GM23338 (cell line): ENCODE measurements around the gene ETV5. TPM values are rescaled to one million over a fixed set of nuclear protein-coding genes. Genes with fewer than 3 reads are reported as not detected.

ENCODE experiments used
- ATAC-seq: fragments of 200-7000 bp; cut with Tn5 transposase; 3 replicates; pipeline ENCODE4 v1.9.1; 2020
- DNase-seq: peaks from one replicate; pipeline ENCODE4 v3.0.0-alpha.2; 2015; ENCODE audit warnings: low spot score
- H2AFZ ChIP-seq: fragments of 200-600 bp; sonication (generic); 2 replicates; pipeline ENCODE4 v1.8.0; 2016; ENCODE audit warnings: antibody characterized with exemption, mild to moderate bottlenecking, moderate library complexity
- H3F3A ChIP-seq: fragments of 200-600 bp; sonication (generic); replicated peaks from 2 replicates; pipeline ENCODE4 v1.8.0; 2017; ENCODE audit warnings: antibody characterized with exemption, mixed run types, low read depth
- H3K27ac ChIP-seq: fragments of 200-600 bp; sonication (generic); 2 replicates; pipeline ENCODE4 v1.6.1; 2016; ENCODE audit warnings: low read depth
- H3K27me3 ChIP-seq: fragments of 200-600 bp; sonication (generic); 2 replicates; pipeline ENCODE4 v1.8.0; 2016; ENCODE audit warnings: mild to moderate bottlenecking, mixed run types, moderate library complexity; ENCODE audit not compliant: insufficient read depth
- H3K36me3 ChIP-seq: fragments of 200-600 bp; sonication (generic); 2 replicates; pipeline ENCODE4 v1.8.0; 2016; ENCODE audit warnings: mild to moderate bottlenecking; ENCODE audit not compliant: insufficient read depth
- H3K4me1 ChIP-seq: fragments of 200-600 bp; sonication (generic); 2 replicates; pipeline ENCODE4 v1.8.0; 2016; ENCODE audit warnings: mild to moderate bottlenecking, moderate library complexity; ENCODE audit not compliant: insufficient read depth
- H3K4me2 ChIP-seq: fragments of 200-600 bp; sonication (generic); 2 replicates; pipeline ENCODE4 v1.7.1; 2017; ENCODE audit warnings: mixed run types
- H3K4me3 ChIP-seq: fragments of 200-600 bp; sonication (generic); 2 replicates; pipeline ENCODE4 v1.6.1; 2016; ENCODE audit warnings: mixed run types
- H3K79me2 ChIP-seq: fragments of 200-600 bp; sonication (generic); replicated peaks from 2 replicates; pipeline ENCODE4 v1.8.0; 2017; ENCODE audit warnings: mild to moderate bottlenecking; ENCODE audit not compliant: insufficient read depth
- H3K9me2 ChIP-seq: fragments of 200-600 bp; sonication (generic); 2 replicates; pipeline ENCODE4 v1.8.0; 2017; ENCODE audit not compliant: insufficient read depth
- H4K20me1 ChIP-seq: fragments of 200-600 bp; sonication (generic); replicated peaks from 2 replicates; pipeline ENCODE4 v1.8.0; 2017; ENCODE audit warnings: mild to moderate bottlenecking; ENCODE audit not compliant: insufficient read depth
- H3K27ac Mint-ChIP-seq: 2 replicates; pipeline ENCODE4 v1.8.0; 2020; ENCODE audit warnings: inconsistent platforms, mild to moderate bottlenecking, moderate library complexity, mixed read lengths
- H3K27me3 Mint-ChIP-seq: 3 replicates; pipeline ENCODE4 v1.8.0; 2022; ENCODE audit warnings: low read depth, mild to moderate bottlenecking, moderate library complexity, mixed read lengths, inconsistent platforms; ENCODE audit not compliant: insufficient read depth, poor library complexity
- H3K36me3 Mint-ChIP-seq: 3 replicates; pipeline ENCODE4 v1.8.0; 2021; ENCODE audit warnings: low read depth, mild to moderate bottlenecking, inconsistent platforms, moderate library complexity, mixed read lengths
- H3K4me1 Mint-ChIP-seq: 3 replicates; pipeline ENCODE4 v1.8.0; 2020; ENCODE audit warnings: mild to moderate bottlenecking, inconsistent platforms, mixed read lengths
- H3K4me3 Mint-ChIP-seq: 3 replicates; pipeline ENCODE4 v1.8.0; 2021; ENCODE audit warnings: moderate library complexity, mild to moderate bottlenecking, inconsistent platforms, mixed read lengths
- H3K9me3 Mint-ChIP-seq: 3 replicates; pipeline ENCODE4 v1.8.0; 2020; ENCODE audit warnings: moderate library complexity, mild to moderate bottlenecking, inconsistent platforms, mixed read lengths
- POLR2AphosphoS5 ChIP-seq: IDR thresholded peaks from 2 replicates; pipeline ENCODE4 v1.6.1; 2016; ENCODE audit warnings: antibody characterized with exemption, low read depth
- STAT1 ChIP-seq: IDR thresholded peaks from one replicate; pipeline ENCODE4 v1.6.1; 2016; ENCODE audit warnings: antibody characterized with exemption; ENCODE audit not compliant: unreplicated experiment
- ZNF114 ChIP-seq: fragments of 250-450 bp; sonication (Bioruptor Pico); IDR thresholded peaks from 2 replicates; pipeline ENCODE4 v1.5.0; 2020; ENCODE audit warnings: mild to moderate bottlenecking, moderate library complexity
- ZNF331 ChIP-seq: fragments of 250-450 bp; sonication (Bioruptor Pico); IDR thresholded peaks from 2 replicates; pipeline ENCODE4 v1.5.0; 2020; ENCODE audit warnings: low read depth, mild to moderate bottlenecking, moderate library complexity
- polyA plus RNA-seq: library from polyadenylated mRNA; unstranded; fragments of >200 nt; fragmentation: Nextera tagmentation; extraction: Ambion mirVana; gene quantifications from 2 replicates; pipeline ENCODE4 v1.2.1, GENCODE V29; 2016
- total RNA-seq: library from RNA; depleted of rRNA; stranded (reverse); fragments of >200 nt; shearing (Covaris generic); gene quantifications from 2 replicates; pipeline ENCODE4 v1.2.3, GENCODE V29; 2014
- TF ChIP-seq, protein P1 (sequence below): IDR thresholded peaks from one replicate; pipeline ENCODE4 v1.6.1; 2018; ENCODE audit warnings: antibody characterized with exemption; ENCODE audit not compliant: unreplicated experiment
- TF ChIP-seq, protein P2 (sequence below), 2 experiments: fragments of 200-600 bp in 1 of 2; sonication (generic) in 1 of 2; conservative IDR thresholded peaks; 2 replicates each; pipeline versions ENCODE4 v1.5.1 to v1.6.1; 2016 to 2017; ENCODE audit warnings: antibody characterized with exemption in 2 of 2, low read depth in 2 of 2, mild to moderate bottlenecking in 2 of 2, moderate library complexity in 1 of 2
- TF ChIP-seq, protein P3 (sequence below): fragments of 250-450 bp; sonication (Bioruptor Pico); IDR thresholded peaks from 2 replicates; pipeline ENCODE4 v1.5.0; 2020; ENCODE audit warnings: mild to moderate bottlenecking, moderate library complexity
- TF ChIP-seq, protein P4 (sequence below): IDR thresholded peaks from 2 replicates; pipeline ENCODE4 v1.6.1; 2016; ENCODE audit warnings: antibody characterized with exemption

The ETV5 gene
- total and polyA plus RNA-seq, 2 experiments from 2014 or later: 33.5 to 57.1 TPM

DNA sequence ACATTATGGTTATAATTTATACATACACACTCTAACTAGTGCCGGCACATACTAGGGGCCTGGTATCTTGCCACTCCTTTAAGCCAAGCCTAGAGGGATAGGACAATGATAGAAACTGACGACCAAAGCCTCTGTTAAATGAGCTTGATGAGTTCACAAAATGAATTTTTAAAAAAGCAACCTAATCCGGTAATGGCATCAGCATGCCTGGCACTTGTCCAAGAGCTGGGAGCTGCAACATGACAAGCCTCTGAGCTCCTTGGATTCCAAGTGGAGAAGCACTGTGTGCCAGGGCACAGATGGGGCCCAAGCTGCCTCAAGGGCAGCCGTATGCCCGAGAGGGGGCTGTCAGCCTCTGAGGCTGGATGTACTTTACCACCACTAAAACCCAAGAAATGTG is 9.7 kb downstream of the ETV5 start:
- peaks cover 72% of the 10 kb centered on the region for H3K4me1 Mint-ChIP-seq

DNA sequence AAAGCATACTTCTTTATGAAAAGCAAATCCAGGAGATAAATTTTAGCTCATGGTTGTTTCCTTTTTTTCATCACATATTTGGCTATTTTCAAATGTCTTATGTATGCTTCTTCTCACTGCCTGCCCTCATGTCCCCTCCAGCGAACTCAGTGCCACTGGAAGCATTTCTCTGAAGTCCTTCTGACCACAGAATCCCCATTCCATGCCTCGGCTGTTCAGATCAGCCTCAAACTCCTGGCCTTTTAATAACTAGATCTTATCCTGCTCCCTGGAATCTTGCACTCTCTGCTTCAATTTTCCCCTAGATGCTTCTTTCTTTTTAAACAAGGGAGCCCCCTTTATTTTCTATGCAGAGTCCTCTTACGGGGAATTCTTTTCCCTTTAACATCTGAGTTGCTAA is 10.1 kb downstream of the ETV5 start:
- Histone ChIP-seq H2AFZ (no peak overlapping the region), H3K36me3 (peaks cover 5% of the 10 kb centered on the region; the same call in 1 of the 2 replicates), H3K9me2 (no peaks in the 10 kb centered on the region), H3K4me3 (peak overlapping the region; percentile 62), H3K27ac (peak overlapping the region; percentile 78; the same call in 1 of the 2 replicates), H3F3A (peaks cover 10% of the 10 kb centered on the region), H3K4me1 (peaks cover 68% of the 10 kb centered on the region), H3K4me2 (peak overlapping the region; percentile 82), H3K79me2 (peaks cover 4% of the 10 kb centered on the region), H4K20me1 (peaks cover 7% of the 10 kb centered on the region; the same call in 1 of the 2 replicates), H3K27me3 (no peaks in the 10 kb centered on the region)
- Mint-ChIP-seq H3K27me3 (peaks cover 9% of the 10 kb centered on the region), H3K4me3 (peak overlapping the region; percentile 80), H3K36me3 (peaks cover 29% of the 10 kb centered on the region), H3K9me3 (no peaks in the 10 kb centered on the region), H3K4me1 (peaks cover 72% of the 10 kb centered on the region), H3K27ac (no peak overlapping the region)
- no peak for DNase-seq
- no peak for ATAC-seq
- TF ChIP-seq POLR2AphosphoS5: no peak
- no peak for TF ChIP-seq ZNF331 (CRISPR knock-in tag)
- TF ChIP-seq, protein P1, sequence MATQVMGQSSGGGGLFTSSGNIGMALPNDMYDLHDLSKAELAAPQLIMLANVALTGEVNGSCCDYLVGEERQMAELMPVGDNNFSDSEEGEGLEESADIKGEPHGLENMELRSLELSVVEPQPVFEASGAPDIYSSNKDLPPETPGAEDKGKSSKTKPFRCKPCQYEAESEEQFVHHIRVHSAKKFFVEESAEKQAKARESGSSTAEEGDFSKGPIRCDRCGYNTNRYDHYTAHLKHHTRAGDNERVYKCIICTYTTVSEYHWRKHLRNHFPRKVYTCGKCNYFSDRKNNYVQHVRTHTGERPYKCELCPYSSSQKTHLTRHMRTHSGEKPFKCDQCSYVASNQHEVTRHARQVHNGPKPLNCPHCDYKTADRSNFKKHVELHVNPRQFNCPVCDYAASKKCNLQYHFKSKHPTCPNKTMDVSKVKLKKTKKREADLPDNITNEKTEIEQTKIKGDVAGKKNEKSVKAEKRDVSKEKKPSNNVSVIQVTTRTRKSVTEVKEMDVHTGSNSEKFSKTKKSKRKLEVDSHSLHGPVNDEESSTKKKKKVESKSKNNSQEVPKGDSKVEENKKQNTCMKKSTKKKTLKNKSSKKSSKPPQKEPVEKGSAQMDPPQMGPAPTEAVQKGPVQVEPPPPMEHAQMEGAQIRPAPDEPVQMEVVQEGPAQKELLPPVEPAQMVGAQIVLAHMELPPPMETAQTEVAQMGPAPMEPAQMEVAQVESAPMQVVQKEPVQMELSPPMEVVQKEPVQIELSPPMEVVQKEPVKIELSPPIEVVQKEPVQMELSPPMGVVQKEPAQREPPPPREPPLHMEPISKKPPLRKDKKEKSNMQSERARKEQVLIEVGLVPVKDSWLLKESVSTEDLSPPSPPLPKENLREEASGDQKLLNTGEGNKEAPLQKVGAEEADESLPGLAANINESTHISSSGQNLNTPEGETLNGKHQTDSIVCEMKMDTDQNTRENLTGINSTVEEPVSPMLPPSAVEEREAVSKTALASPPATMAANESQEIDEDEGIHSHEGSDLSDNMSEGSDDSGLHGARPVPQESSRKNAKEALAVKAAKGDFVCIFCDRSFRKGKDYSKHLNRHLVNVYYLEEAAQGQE: no peak
- TF ChIP-seq, protein P2, sequence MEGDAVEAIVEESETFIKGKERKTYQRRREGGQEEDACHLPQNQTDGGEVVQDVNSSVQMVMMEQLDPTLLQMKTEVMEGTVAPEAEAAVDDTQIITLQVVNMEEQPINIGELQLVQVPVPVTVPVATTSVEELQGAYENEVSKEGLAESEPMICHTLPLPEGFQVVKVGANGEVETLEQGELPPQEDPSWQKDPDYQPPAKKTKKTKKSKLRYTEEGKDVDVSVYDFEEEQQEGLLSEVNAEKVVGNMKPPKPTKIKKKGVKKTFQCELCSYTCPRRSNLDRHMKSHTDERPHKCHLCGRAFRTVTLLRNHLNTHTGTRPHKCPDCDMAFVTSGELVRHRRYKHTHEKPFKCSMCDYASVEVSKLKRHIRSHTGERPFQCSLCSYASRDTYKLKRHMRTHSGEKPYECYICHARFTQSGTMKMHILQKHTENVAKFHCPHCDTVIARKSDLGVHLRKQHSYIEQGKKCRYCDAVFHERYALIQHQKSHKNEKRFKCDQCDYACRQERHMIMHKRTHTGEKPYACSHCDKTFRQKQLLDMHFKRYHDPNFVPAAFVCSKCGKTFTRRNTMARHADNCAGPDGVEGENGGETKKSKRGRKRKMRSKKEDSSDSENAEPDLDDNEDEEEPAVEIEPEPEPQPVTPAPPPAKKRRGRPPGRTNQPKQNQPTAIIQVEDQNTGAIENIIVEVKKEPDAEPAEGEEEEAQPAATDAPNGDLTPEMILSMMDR (conservative IDR thresholded peaks at IDR 0.05; ENCODE audit: low read depth in 2 of 2): no peak
- TF ChIP-seq, protein P3, sequence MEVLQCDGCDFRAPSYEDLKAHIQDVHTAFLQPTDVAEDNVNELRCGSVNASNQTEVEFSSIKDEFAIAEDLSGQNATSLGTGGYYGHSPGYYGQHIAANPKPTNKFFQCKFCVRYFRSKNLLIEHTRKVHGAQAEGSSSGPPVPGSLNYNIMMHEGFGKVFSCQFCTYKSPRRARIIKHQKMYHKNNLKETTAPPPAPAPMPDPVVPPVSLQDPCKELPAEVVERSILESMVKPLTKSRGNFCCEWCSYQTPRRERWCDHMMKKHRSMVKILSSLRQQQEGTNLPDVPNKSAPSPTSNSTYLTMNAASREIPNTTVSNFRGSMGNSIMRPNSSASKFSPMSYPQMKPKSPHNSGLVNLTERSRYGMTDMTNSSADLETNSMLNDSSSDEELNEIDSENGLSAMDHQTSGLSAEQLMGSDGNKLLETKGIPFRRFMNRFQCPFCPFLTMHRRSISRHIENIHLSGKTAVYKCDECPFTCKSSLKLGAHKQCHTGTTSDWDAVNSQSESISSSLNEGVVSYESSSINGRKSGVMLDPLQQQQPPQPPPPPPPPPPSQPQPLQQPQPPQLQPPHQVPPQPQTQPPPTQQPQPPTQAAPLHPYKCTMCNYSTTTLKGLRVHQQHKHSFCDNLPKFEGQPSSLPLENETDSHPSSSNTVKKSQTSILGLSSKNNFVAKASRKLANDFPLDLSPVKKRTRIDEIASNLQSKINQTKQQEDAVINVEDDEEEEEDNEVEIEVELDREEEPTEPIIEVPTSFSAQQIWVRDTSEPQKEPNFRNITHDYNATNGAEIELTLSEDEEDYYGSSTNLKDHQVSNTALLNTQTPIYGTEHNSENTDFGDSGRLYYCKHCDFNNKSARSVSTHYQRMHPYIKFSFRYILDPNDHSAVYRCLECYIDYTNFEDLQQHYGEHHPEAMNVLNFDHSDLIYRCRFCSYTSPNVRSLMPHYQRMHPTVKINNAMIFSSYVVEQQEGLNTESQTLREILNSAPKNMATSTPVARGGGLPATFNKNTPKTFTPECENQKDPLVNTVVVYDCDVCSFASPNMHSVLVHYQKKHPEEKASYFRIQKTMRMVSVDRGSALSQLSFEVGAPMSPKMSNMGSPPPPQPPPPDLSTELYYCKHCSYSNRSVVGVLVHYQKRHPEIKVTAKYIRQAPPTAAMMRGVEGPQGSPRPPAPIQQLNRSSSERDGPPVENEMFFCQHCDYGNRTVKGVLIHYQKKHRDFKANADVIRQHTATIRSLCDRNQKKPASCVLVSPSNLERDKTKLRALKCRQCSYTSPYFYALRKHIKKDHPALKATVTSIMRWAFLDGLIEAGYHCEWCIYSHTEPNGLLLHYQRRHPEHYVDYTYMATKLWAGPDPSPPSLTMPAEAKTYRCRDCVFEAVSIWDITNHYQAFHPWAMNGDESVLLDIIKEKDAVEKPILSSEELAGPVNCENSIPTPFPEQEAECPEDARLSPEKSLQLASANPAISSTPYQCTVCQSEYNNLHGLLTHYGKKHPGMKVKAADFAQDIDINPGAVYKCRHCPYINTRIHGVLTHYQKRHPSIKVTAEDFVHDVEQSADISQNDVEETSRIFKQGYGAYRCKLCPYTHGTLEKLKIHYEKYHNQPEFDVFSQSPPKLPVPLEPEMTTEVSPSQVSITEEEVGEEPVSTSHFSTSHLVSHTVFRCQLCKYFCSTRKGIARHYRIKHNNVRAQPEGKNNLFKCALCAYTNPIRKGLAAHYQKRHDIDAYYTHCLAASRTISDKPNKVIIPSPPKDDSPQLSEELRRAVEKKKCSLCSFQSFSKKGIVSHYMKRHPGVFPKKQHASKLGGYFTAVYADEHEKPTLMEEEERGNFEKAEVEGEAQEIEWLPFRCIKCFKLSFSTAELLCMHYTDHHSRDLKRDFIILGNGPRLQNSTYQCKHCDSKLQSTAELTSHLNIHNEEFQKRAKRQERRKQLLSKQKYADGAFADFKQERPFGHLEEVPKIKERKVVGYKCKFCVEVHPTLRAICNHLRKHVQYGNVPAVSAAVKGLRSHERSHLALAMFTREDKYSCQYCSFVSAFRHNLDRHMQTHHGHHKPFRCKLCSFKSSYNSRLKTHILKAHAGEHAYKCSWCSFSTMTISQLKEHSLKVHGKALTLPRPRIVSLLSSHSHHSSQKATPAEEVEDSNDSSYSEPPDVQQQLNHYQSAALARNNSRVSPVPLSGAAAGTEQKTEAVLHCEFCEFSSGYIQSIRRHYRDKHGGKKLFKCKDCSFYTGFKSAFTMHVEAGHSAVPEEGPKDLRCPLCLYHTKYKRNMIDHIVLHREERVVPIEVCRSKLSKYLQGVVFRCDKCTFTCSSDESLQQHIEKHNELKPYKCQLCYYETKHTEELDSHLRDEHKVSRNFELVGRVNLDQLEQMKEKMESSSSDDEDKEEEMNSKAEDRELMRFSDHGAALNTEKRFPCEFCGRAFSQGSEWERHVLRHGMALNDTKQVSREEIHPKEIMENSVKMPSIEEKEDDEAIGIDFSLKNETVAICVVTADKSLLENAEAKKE (CRISPR knock-in tag): no peak
- TF ChIP-seq STAT1: no peak
- TF ChIP-seq ZNF114 (CRISPR knock-in tag): no peak

More for the DNA sequence above, 9.7 kb downstream of the ETV5 start:
- Histone ChIP-seq H3K27ac (no peak overlapping the region), H3K4me3 (peak overlapping the region; percentile 62; the same call in 1 of the 2 replicates), H3K27me3 (no peaks in the 10 kb centered on the region), H3K9me2 (no peaks in the 10 kb centered on the region), H3F3A (peaks cover 10% of the 10 kb centered on the region), H2AFZ (no peak overlapping the region), H3K79me2 (peaks cover 4% of the 10 kb centered on the region), H4K20me1 (peaks cover 7% of the 10 kb centered on the region; the same call in 1 of the 2 replicates), H3K4me1 (peaks cover 68% of the 10 kb centered on the region), H3K36me3 (peaks cover 5% of the 10 kb centered on the region; the same call in 1 of the 2 replicates), H3K4me2 (peak overlapping the region; percentile 82; the same call in 1 of the 2 replicates)
- DNase-seq (no peak), ATAC-seq (no peak)
- Mint-ChIP-seq H3K4me3 (peak overlapping the region; percentile 80), H3K36me3 (peaks cover 30% of the 10 kb centered on the region), H3K9me3 (no peaks in the 10 kb centered on the region), H3K27me3 (peaks cover 9% of the 10 kb centered on the region), H3K27ac (no peak overlapping the region)
- no peak for TF ChIP-seq STAT1
- TF ChIP-seq, protein P4, sequence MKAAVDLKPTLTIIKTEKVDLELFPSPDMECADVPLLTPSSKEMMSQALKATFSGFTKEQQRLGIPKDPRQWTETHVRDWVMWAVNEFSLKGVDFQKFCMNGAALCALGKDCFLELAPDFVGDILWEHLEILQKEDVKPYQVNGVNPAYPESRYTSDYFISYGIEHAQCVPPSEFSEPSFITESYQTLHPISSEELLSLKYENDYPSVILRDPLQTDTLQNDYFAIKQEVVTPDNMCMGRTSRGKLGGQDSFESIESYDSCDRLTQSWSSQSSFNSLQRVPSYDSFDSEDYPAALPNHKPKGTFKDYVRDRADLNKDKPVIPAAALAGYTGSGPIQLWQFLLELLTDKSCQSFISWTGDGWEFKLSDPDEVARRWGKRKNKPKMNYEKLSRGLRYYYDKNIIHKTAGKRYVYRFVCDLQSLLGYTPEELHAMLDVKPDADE: no peak
